GM19438 (cell line): Measurements from ENCODE around the gene AP4E1.
"Not testable (repeated sequence)": the region's sequence is repeated elsewhere in the genome, so short reads cannot be mapped to it uniquely, and the experiment has no call there.

Experiments used
- ATAC-seq: cut with Tn5 transposase; IDR thresholded peaks from one replicate; pipeline ENCODE4 v1.9.1; 2021; ENCODE audit warnings: low read depth; ENCODE audit not compliant: unreplicated experiment

AP4E1 gene

GRCh38 chr15:50888054-50888453, 20.4 kb upstream of the AP4E1 start:
- ATAC-seq, result no peak

GRCh38 chr15:50889589-50889988, 18.9 kb upstream of the AP4E1 start:
- ATAC-seq, result no peak

- no peak for ATAC-seq
These were observed 17.7 kb upstream of the AP4E1 start for GRCh38 chr15:50890751-50891150.

GRCh38 chr15:50891159-50891558, 17.3 kb upstream of the AP4E1 start:
- ATAC-seq, result no peak

GRCh38 chr15:50893976-50894375, 14.5 kb upstream of the AP4E1 start:
- ATAC-seq, result no peak

- ATAC-seq, result not testable (repeated sequence)
These were observed 7.1 kb upstream of the AP4E1 start for GRCh38 chr15:50901390-50901789.

GRCh38 chr15:50904211-50904610, 4.3 kb upstream of the AP4E1 start:
- no peak for ATAC-seq

GRCh38 chr15:50905055-50905454, 3.4 kb upstream of the AP4E1 start:
- ATAC-seq, result no peak

- peak; percentile 60 for ATAC-seq
These were observed 1.4 kb upstream of the AP4E1 start for GRCh38 chr15:50906954-50907600.

GRCh38 chr15:50907601-50908208, 778 bp upstream of the AP4E1 start:
- peak; percentile 33 for ATAC-seq

- no peak for ATAC-seq
These were observed 481 bp downstream of the AP4E1 start for GRCh38 chr15:50909010-50909317.

GRCh38 chr15:50910426-50910795, 1.9 kb downstream of the AP4E1 start:
- ATAC-seq, result not testable (repeated sequence)

- ATAC-seq, result no peak
These were observed 2.5 kb downstream of the AP4E1 start for GRCh38 chr15:50911001-50911400.

- no peak for ATAC-seq
These were observed 3.1 kb downstream of the AP4E1 start for GRCh38 chr15:50911621-50912020.

- ATAC-seq, result no peak
These were observed 7.9 kb downstream of the AP4E1 start for GRCh38 chr15:50916400-50916799.

GRCh38 chr15:50919359-50919758, 10.9 kb downstream of the AP4E1 start:
- ATAC-seq, result not testable (repeated sequence)

GRCh38 chr15:50925281-50925680, 16.8 kb downstream of the AP4E1 start:
- no peak for ATAC-seq

- no peak for ATAC-seq
These were observed 20.6 kb downstream of the AP4E1 start for GRCh38 chr15:50929062-50929461.

- ATAC-seq, result no peak
These were observed 22.3 kb downstream of the AP4E1 start for GRCh38 chr15:50930792-50931191.

- no peak for ATAC-seq
These were observed 24.9 kb downstream of the AP4E1 start for GRCh38 chr15:50933341-50933740.

GRCh38 chr15:50938525-50938924, 30.0 kb downstream of the AP4E1 start:
- ATAC-seq, result no peak

- ATAC-seq, result no peak
These were observed 31.4 kb downstream of the AP4E1 start for GRCh38 chr15:50939911-50940310.

- ATAC-seq, result no peak
These were observed 32.0 kb downstream of the AP4E1 start for GRCh38 chr15:50940506-50940905.
